GM21381 (cell line): ENCODE data around the gene FAM72C.
"Not testable (repeated sequence)": the region's sequence is repeated elsewhere in the genome, so short reads cannot be mapped to it uniquely, and the experiment has no call there.

Source experiments
- ATAC-seq: cut with Tn5 transposase; IDR thresholded peaks from one replicate; pipeline ENCODE4 v1.9.1; 2021; ENCODE audit warnings: mild to moderate bottlenecking, moderate library complexity; ENCODE audit not compliant: unreplicated experiment

The FAM72C gene

GRCh38 chr1:143918552-143918951 is 53.2 kb downstream of the FAM72C start:
- not testable (repeated sequence) for ATAC-seq

DNA sequence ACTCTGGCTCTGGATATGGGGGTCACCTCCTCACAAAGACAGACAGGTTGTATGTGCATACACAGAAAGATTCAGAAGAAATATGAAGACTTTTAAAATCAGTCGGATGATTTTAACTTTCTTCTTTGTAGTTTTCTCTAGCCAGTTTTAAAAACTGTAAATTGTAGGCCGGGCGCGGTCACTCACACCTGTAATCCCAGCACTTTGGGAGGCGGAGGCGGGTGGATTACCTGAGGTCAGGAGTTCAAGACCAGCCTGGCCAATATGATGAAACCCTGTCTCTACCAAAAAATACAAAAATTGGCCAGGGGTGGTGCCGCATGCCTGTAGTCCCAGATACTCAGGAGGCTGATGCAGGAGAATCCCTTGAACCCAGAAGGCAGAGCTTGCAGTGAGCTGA is 58.1 kb downstream of the FAM72C start:
- ATAC-seq: not testable (repeated sequence)
